Activated CD4-positive, alpha-beta T cell treated with anti-CD3 and anti-CD28 coated beads, Interleukin-2, amount 50 U/mL, for 1 hour (primary cell): Measurements from ENCODE around the gene FARS2.

Experiments
- DNase-seq: peaks from one replicate; pipeline ENCODE4 v3.0.0-alpha.2; 2020

Gene FARS2

GRCh38 chr6:5388326-5388725, 127.0 kb downstream of the FARS2 start:
- DNase-seq = no peak

GRCh38 chr6:5389086-5389745, 127.9 kb downstream of the FARS2 start:
- DNase-seq = no peak

- DNase-seq = no peak
Measured at GRCh38 chr6:5390177-5390576, 128.9 kb downstream of the FARS2 start.

- DNase-seq = no peak
Measured at GRCh38 chr6:5394280-5394679, 133.0 kb downstream of the FARS2 start.

GRCh38 chr6:5395719-5396118, 134.4 kb downstream of the FARS2 start:
- no peak for DNase-seq

- no peak for DNase-seq
Measured at GRCh38 chr6:5398530-5398929, 137.2 kb downstream of the FARS2 start.

- no peak for DNase-seq
Measured at GRCh38 chr6:5399391-5399790, 138.1 kb downstream of the FARS2 start.

- no peak for DNase-seq
Measured at GRCh38 chr6:5401845-5402738, 140.8 kb downstream of the FARS2 start.

GRCh38 chr6:5403076-5403475, 141.8 kb downstream of the FARS2 start:
- no peak for DNase-seq

- DNase-seq = no peak
Measured at GRCh38 chr6:5403609-5404008, 142.3 kb downstream of the FARS2 start.

- no peak for DNase-seq
Measured at GRCh38 chr6:5405976-5406375, 144.7 kb downstream of the FARS2 start.

- no peak for DNase-seq
Measured at GRCh38 chr6:5411414-5411813, 150.1 kb downstream of the FARS2 start.

GRCh38 chr6:5412017-5412416, 150.7 kb downstream of the FARS2 start:
- no peak for DNase-seq

- DNase-seq = no peak
Measured at GRCh38 chr6:5412663-5413062, 151.3 kb downstream of the FARS2 start.

GRCh38 chr6:5416250-5416649, 154.9 kb downstream of the FARS2 start:
- DNase-seq = no peak

GRCh38 chr6:5422321-5422915, 161.1 kb downstream of the FARS2 start:
- no peak for DNase-seq

- DNase-seq = no peak
Measured at GRCh38 chr6:5423251-5423650, 161.9 kb downstream of the FARS2 start.

- no peak for DNase-seq
Measured at GRCh38 chr6:5424726-5425125, 163.4 kb downstream of the FARS2 start.

- DNase-seq = no peak
Measured at GRCh38 chr6:5425267-5425666, 164.0 kb downstream of the FARS2 start.

- no peak for DNase-seq
Measured at GRCh38 chr6:5425797-5426196, 164.5 kb downstream of the FARS2 start.

GRCh38 chr6:5427586-5427985, 166.3 kb downstream of the FARS2 start:
- no peak for DNase-seq

GRCh38 chr6:5433324-5433723, 172.0 kb downstream of the FARS2 start:
- DNase-seq = no peak

GRCh38 chr6:5435449-5435848, 174.1 kb downstream of the FARS2 start:
- no peak for DNase-seq
